Left lung (tissue), 10 donors: ENCODE results near the gene SPTY2D1. TPM values are rescaled to one million over a fixed set of nuclear protein-coding genes. Genes with fewer than 3 reads are reported as not detected.

Experiments
- ATAC-seq: fragments of 200-7000 bp; cut with Tn5 transposase; one replicate; pipeline ENCODE4 v1.9.1; 2020; ENCODE audit warnings: moderate library complexity
- DNase-seq, 4 donors: peaks; one replicate each; pipeline ENCODE4 v3.0.0-alpha.2; 2013 to 2020
- H3K27ac ChIP-seq, 2 donors: fragments of 200-600 bp; sonication (generic) in 1 of 2; one replicate each; pipeline versions ENCODE4 v1.5.0 to v1.8.0; 2020 to 2021
- H3K27me3 ChIP-seq, 2 donors: fragments of 200-600 bp; sonication (generic) in 1 of 2; one replicate each; pipeline versions ENCODE4 v1.5.0 to v1.8.0; 2020 to 2021
- H3K36me3 ChIP-seq, 2 donors: fragments of 200-600 bp; sonication (generic) in 1 of 2; one replicate each; pipeline versions ENCODE4 v1.5.0 to v1.8.0; 2020 to 2021
- H3K4me1 ChIP-seq, 2 donors: fragments of 200-600 bp; one replicate each; pipeline ENCODE4 v1.8.0; 2021
- H3K4me3 ChIP-seq, 2 donors: fragments of 200-600 bp; sonication (generic) in 1 of 2; one replicate each; pipeline versions ENCODE4 v1.5.0 to v1.8.0; 2020 to 2021; ENCODE audit warnings: mild to moderate bottlenecking in 1 of 2
- H3K9me3 ChIP-seq, 2 donors: fragments of 200-600 bp; sonication (generic) in 1 of 2; one replicate each; pipeline versions ENCODE4 v1.5.0 to v1.8.0; 2020 to 2021
- CTCF ChIP-seq, 2 donors: fragments of 200-600 bp; sonication (generic) in 1 of 2; IDR thresholded peaks; one replicate each; pipeline versions ENCODE4 v1.5.0 to v1.8.0; 2021; ENCODE audit warnings: antibody characterized with exemption in 2 of 2
- intact Hi-C, 2 donors: fragments of 100-400 bp; cut with DNase I; formaldehyde crosslinking; loops; one replicate each; pipeline versions ENCODE4 v1.11.2 to v1.14.2; 2022
- polyA plus RNA-seq, 6 donors: library from polyadenylated mRNA; unstranded; fragments of 120-200 nt; gene quantifications; one replicate each; pipeline ENCODE4 v1.2.1, GENCODE V29; 2013; ENCODE audit not compliant: insufficient read length in 6 of 6
- total RNA-seq, 2 donors: library from RNA; stranded (reverse); fragmentation: NEBNext Ultra II Directional; extraction: Animal tissue kit (Norgen Biotek cat#: 25700); gene quantifications; one replicate each; pipeline ENCODE4 v1.2.1, GENCODE V29; 2021
- donor health status: DM: no; HTN: yes; CAD: no.
- donor health status: DM: no; HTN: no; CAD: no.

The SPTY2D1 gene
- total and polyA plus RNA-seq, 8 donors: 18.0 to 26.6 (median 21.6) TPM

- peak within 1 kb of the TSS; percentile 81 to 86 for H3K27ac ChIP-seq
- ATAC-seq (peak; percentile 98), DNase-seq (peak; percentile 85 to 95 (median 91))
- intact Hi-C loops: no loop called here
- peak within 1 kb of the TSS; percentile 85 to 93 for H3K4me3 ChIP-seq
- peaks cover 21 to 36% of the 10 kb centered on the region in 2 donors for H3K4me1 ChIP-seq
- no peaks in the 10 kb centered on the region for H3K27me3 ChIP-seq
- H3K36me3 ChIP-seq: no peaks in the 10 kb centered on the region
- no peaks in the 10 kb centered on the region for H3K9me3 ChIP-seq
- TF ChIP-seq CTCF (IDR thresholded peaks at IDR 0.05): peak in 1 of 2 donors; percentile 5
These were observed 45.6 kb downstream of the SPTY2D1 start, which contains the start of gene UEVLD for GRCh38 chr11:18588297-18589252. TSS of gene UEVLD (minus strand) at chr11:18588734. CDS start at chr11:18588654, 80 bp downstream.

- DNase-seq: no peak
- intact Hi-C loops: no loop called here
- no peak for TF ChIP-seq CTCF (IDR thresholded peaks at IDR 0.05)
These were observed 52.3 kb downstream of the SPTY2D1 start for GRCh38 chr11:18581825-18582224.

GRCh38 chr11:18580113-18580766, 53.9 kb downstream of the SPTY2D1 start:
- ATAC-seq (no peak), DNase-seq (no peak)
- Histone ChIP-seq H3K27ac (no peak overlapping the region), H3K4me3 (no peak overlapping the region), H3K27me3 (no peaks in the 10 kb centered on the region), H3K36me3 (peaks cover 0 to 30% of the 10 kb centered on the region in 2 donors), H3K9me3 (no peaks in the 10 kb centered on the region), H3K4me1 (no peaks in the 10 kb centered on the region)
- no peak for TF ChIP-seq CTCF (IDR thresholded peaks at IDR 0.05)
- intact Hi-C loops: no loop called here

More at GRCh38 chr11:18581825-18582224, 52.3 kb downstream of the SPTY2D1 start:
- Histone ChIP-seq H3K27me3 (no peaks in the 10 kb centered on the region), H3K4me1 (peaks cover 0 to 4% of the 10 kb centered on the region in 2 donors), H3K4me3 (no peak overlapping the region), H3K9me3 (no peaks in the 10 kb centered on the region), H3K36me3 (peaks cover 0 to 15% of the 10 kb centered on the region in 2 donors), H3K27ac (no peak overlapping the region)
- no peak for ATAC-seq

DNA sequence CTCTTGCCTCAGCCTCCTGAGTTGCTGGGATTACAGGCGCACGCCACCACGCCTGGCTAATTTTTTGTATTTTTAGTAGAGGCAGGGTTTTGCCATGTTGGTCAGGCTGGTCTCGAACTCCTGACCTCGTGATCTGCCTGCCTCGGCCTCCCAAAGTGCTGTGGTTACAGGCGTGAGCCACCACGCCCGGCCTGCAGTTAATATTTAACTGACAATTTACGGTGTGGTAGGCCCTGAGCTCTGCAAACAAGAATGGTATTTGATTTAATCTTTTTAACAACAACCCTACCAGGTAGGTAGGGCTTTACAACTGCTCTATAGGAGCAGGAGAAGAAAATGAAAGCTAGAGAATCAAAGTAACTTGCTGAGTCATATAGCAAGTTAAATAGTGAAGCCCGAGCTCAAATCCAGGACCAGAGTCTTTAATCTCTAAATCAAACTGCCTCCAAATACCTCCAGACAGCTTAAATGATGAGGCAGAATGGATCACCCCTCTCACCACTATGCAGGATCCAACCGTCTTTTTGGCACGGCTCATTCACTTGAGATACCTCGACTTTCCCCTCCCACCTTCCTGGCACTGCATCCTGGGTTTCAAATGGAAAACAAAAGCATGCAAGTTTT, 55.1 kb downstream of the SPTY2D1 start:
- no peaks in the 10 kb centered on the region for H3K4me1 ChIP-seq
- H3K27me3 ChIP-seq: no peaks in the 10 kb centered on the region
- intact Hi-C loops: no loop called here
- no peak overlapping the region for H3K4me3 ChIP-seq
- H3K9me3 ChIP-seq: no peaks in the 10 kb centered on the region
- ATAC-seq: peak; percentile 30
- DNase-seq: no peak
- no peak for TF ChIP-seq CTCF (IDR thresholded peaks at IDR 0.05)
- no peak overlapping the region for H3K27ac ChIP-seq
- peaks cover 0 to 42% of the 10 kb centered on the region in 2 donors for H3K36me3 ChIP-seq
